Adrenal gland (tissue), 5 donors: ENCODE results near the gene PTBP3.

Source experiments
- CTCF ChIP-seq, 6 experiments: fragments of 450-650 bp in 4 of 6; fragments of 200-600 bp in 2 of 6; sonication (generic) in 1 of 6; IDR thresholded peaks; 1 replicate in 5 of 6; 2 replicates in 1 of 6; pipeline versions ENCODE4 v1.5.1 to v1.8.0; 2016 to 2021; ENCODE audit warnings: antibody characterized with exemption in 6 of 6, mild to moderate bottlenecking in 2 of 6, moderate library complexity in 1 of 6
- POLR2A ChIP-seq, 2 donors: fragments of 450-650 bp; IDR thresholded peaks; one replicate each; pipeline ENCODE4 v1.6.1; 2017; ENCODE audit warnings: antibody characterized with exemption in 2 of 2, mild to moderate bottlenecking in 2 of 2, moderate library complexity in 1 of 2
- donor health status: DM: no; HTN: no; CAD: no.

GRCh38 chr9:112333639-112334431 is 416 bp upstream of the PTBP3 start:
- peak; percentile 35 to 68 (median 59) for TF ChIP-seq CTCF (IDR thresholded peaks at IDR 0.05)
- TF ChIP-seq POLR2A (IDR thresholded peaks at IDR 0.05) = no peak
